Activated gamma-delta T cell (primary cell): ENCODE results near the gene PEX19.

Source experiments
- DNase-seq: peaks from one replicate; lab custom pipeline; 2025; lab: John Stamatoyannopoulos, UW

PEX19 gene

GRCh38 chr1:160238408-160238807 is 46.5 kb downstream of the PEX19 start:
- no peak for DNase-seq

GRCh38 chr1:160237558-160237957 is 47.4 kb downstream of the PEX19 start:
- no peak for DNase-seq

- no peak for DNase-seq
Observed at GRCh38 chr1:160236806-160237205, 48.1 kb downstream of the PEX19 start.

GRCh38 chr1:160232911-160233310 is 52.0 kb downstream of the PEX19 start:
- DNase-seq, result no peak

GRCh38 chr1:160228431-160228830 is 56.5 kb downstream of the PEX19 start:
- DNase-seq, result no peak

GRCh38 chr1:160227561-160227960 is 57.4 kb downstream of the PEX19 start:
- no peak for DNase-seq

- DNase-seq, result no peak
Observed at GRCh38 chr1:160227034-160227433, 57.9 kb downstream of the PEX19 start.
